Sigmoid colon (tissue), 4 donors: ENCODE measurements around the gene TMEM61.

Experiments
- CTCF ChIP-seq, 4 experiments: fragments of 450-650 bp in 3 of 4; fragments of 200-600 bp in 1 of 4; IDR thresholded peaks; one replicate each; pipeline ENCODE4 v1.5.1; 2016 to 2019; ENCODE audit warnings: antibody characterized with exemption in 4 of 4, mild to moderate bottlenecking in 3 of 4, moderate library complexity in 2 of 4
- EP300 ChIP-seq, 4 donors: sonication (generic); formaldehyde crosslinking; IDR thresholded peaks; one replicate each; pipeline ENCODE4 v1.6.1; 2017; ENCODE audit warnings: antibody characterized with exemption in 4 of 4
- POLR2A ChIP-seq, 2 donors: fragments of 450-650 bp; IDR thresholded peaks; one replicate each; pipeline ENCODE4 v1.6.1; 2016; ENCODE audit warnings: antibody characterized with exemption in 2 of 2, mild to moderate bottlenecking in 2 of 2, moderate library complexity in 2 of 2
- POLR2AphosphoS5 ChIP-seq, 4 donors: sonication (generic); formaldehyde crosslinking; IDR thresholded peaks; one replicate each; pipeline ENCODE4 v1.6.1; 2017; ENCODE audit warnings: antibody characterized with exemption in 4 of 4

GRCh38 chr1:54973205-54973921 lies 7.1 kb upstream of the TMEM61 start:
- TF ChIP-seq CTCF (IDR thresholded peaks at IDR 0.05) (no peak), POLR2A (IDR thresholded peaks at IDR 0.05) (no peak), POLR2AphosphoS5 (IDR thresholded peaks at IDR 0.05) (peak in 1 of 4 donors; percentile 23), EP300 (IDR thresholded peaks at IDR 0.05) (no peak)
